Left kidney (tissue), 2 donors: ENCODE data around the gene CDSN. TPM values are rescaled to one million over a fixed set of nuclear protein-coding genes. Genes with fewer than 3 reads are reported as not detected.

Experiments
- DNase-seq: peaks from one replicate; pipeline ENCODE4 v3.0.0-alpha.2; 2013
- polyA plus RNA-seq: library from polyadenylated mRNA; unstranded; fragments of 120-200 nt; gene quantifications from one replicate; pipeline ENCODE4 v1.2.1, GENCODE V29; 2013; ENCODE audit not compliant: insufficient read length

CDSN gene
- polyA plus RNA-seq, 1 donor = not detected

DNA sequence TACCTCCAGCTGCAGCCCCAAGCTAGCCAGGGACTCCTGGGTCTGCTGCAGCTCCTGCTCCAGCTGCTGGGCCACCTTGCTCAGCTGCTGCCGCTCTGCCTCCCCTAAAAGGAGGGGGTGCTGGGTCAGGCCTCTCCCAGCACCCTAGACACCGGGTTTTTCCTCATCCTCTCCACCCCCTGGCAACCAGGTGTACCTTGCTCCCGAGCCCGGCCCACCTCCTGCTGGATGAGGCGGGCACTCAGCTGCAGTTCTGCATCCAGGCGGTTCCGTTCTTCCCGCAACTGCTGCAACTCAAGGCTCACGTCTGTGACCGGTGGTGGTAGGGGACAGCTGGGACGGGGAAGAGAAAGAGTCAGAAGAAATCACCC, 24.7 kb upstream of the CDSN start:
- DNase-seq = no peak

DNA sequence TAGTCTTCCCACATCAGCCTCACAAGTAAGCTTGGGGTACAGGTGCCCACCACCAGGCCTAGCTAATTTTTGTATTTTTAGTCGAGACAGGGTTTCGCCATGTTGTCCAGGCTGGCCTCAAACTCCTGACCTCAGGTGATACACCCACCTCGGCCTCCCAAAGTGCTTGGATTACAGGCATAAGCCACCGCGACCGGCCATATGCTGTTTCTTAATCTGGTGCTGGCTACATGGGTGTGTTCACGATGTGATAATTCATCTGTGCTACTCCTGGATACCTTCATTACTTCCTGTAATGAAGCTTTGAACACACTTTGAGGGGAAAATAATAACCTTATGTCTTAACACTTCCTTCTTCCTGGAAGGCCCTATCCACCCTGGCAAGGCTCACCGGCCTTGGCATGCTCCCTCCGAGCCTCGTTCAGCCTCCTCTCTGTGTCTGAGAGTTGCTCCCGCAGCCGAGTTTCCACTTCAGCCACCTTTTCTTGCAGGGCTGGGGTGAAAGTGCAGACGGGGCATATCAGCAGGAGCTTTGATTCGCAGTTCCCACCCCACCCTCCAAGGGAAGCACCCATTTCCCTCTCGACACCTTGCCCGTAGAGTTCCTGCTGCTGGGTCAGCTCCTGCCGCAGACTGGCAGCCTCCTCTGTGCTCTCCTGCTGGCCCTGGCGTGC, 24.2 kb upstream of the CDSN start:
- no peak for DNase-seq

DNA sequence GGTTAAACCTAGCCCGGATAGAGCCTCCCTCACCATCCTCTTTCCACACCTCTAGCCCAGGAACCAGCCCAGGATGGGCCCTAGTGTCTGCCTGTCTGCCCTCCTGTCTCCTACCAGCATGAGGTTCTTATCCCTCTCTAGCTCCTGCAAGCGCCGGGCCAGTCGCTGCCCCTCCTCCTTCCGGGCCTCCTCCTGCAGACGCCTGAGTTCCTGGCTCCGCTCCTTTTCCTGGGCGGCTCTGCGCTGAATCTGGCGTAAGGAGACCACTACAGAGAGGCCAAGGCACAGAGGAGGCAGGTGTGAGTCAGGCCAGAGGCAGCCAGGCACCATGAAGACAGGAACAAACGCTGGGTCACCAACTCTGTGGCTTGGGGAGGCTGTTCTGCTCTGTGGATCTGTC, 22.9 kb upstream of the CDSN start:
- no peak for DNase-seq

DNA sequence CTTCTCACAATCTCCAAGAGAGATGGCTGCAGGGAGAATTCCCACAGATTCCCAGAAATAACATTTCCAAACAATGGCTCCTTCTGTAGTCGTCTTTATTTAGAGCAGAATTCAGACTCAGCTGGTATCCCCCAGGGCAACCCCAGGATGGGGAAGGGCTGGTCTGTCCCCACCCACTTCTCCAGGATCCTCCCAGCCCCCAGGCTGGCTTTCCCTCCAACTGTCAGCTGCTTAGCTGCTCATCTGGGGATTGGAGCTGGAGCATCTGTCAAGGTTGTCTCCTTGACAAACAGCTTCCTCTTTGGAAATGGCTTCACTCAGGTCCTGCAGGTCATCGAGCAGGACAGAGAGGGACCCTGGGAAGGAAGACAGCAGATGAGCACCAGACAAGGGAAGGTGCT, 22.1 kb upstream of the CDSN start:
- no peak for DNase-seq

DNA sequence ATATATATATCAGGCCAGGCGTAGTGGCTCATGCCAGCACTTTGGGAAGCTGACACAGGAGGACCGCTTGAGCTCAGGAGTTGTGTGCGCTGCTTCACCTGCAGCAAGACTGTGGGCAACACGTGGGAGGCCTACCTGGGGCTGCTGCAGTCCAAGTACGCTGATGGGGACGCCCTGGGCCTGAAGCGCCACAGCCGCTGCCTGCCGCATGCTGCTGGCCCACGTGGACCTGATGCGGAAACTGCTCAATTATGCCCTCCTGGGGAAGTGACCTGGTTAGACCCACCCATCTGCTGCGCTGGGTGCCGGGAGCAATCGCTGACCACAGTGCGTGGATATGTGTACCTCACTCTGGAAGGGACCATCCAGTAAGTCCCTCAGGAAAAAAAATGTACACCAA, 20.4 kb upstream of the CDSN start:
- no peak for DNase-seq

DNA sequence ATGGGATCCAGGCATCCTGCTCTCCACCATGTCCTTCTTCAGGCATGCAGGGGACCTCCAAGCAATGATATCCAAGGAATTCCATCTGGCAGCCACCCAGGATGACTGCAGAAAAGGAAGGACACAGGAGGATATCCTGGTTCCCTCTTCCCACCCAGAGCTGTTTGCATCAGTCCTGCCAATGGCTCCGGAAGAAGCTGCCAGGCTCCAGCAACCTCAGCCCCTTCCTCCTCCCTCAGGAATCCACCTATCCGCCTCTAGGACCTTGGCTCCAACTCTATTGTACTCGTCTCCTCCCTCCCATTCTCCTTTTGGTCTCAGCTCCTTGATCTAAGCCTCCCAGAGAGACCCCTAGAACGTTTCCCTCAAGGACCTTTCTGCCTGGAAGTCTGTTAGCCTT, 19.4 kb upstream of the CDSN start:
- DNase-seq = no peak

DNA sequence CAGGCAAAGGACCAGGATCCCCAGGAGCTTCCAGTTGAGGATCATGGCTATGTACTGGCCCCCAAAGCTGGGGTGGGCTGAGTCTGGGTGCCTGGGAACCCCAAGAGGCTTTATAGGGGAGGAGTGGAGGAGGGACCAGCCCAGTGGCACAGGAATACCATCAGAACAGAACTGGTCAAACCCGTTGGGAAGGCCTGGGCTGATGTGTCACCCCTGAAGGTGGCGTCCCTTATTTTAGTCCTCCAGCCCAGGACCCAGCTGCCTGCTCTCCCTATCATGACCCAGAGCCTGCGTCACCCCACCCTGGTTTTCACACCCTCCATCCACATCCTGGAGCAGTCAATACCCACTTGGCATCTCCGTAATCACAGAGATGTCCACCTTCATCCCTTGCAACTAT, 18.7 kb upstream of the CDSN start, which contains the start of gene PSORS1C2:
Gene PSORS1C2, minus strand, starts transcription at position 85 of the 400 bp plus-strand sequence. Its CDS starts 40 bp downstream, at position 45.
- no peak for DNase-seq

DNA sequence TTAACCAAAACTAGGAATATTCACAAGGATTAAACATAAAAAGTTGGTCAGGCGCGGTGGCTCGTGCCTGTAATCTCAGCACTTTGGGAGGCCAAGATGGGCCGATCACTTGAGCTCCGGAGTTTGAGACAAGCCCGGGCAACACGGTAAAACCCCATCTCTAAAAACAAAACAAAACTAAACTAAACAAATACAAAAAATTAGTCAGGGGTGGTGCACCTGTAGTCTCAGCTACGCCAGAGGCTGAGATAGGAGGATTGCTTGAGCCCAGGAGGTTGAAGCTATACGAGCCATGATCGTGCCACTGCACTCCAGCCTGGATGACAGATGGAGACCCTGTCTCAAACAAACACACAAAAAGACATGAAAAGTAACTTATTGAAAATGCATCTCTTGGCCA, 15.5 kb upstream of the CDSN start:
- no peak for DNase-seq

DNA sequence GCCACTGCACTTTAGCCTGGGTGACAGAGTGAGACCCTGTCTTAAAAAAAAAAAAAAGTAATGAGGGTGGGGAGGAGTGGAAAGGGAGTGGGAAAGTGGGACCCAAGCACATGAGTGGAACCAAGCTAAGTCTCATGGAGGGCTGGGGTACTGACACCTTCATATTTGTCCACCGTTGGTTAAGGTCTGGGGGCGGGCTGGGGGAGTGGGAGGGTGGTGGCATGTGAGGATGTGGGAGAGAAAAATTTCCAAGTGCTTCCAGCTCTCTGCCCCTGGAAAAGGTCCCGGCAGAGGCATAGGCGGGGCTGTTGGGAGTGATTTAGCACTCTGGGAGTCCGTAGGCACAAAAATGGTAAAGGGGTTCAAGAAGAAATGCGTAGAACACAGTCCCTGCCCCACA, 12.6 kb upstream of the CDSN start:
- no peak for DNase-seq

DNA sequence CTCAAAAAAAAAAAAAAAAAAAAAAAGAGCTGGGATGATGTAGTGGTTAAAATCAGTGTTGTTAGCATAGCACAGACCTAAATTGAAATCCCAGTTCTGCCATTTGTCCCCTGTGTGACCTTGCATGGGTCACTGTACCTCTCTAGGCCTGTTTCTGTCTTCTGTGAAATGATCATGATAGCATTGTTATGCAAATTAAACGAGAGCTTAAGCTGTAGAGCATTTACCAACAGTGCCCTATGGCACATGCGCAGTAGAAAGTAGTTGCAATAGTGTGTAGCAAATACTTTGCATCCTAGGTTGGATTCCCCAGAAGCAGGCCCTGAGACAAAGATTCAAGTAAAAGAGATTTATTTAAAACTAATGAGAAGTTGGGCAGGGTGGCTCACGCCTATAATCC, 11.3 kb upstream of the CDSN start:
- no peak for DNase-seq

DNA sequence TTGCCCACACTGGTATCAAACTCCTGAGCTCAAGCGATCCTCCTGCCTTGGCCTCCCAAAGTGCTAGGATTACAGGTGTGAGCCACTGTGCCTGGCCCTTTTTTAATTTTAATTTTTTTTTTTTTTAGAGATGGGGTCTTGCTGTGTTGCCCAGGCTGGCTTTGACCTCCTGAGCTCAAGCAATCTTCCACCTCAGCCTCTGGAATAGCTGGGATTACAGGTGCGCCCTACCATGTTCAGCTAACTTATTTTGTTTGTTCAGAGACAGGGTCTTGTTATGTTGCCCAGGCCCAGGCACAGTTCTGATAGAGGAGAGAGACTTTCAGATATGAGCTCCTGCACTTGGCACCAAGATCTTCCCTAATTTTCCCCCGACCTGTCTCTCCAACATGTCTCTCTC, 10.5 kb upstream of the CDSN start:
- no peak for DNase-seq

DNA sequence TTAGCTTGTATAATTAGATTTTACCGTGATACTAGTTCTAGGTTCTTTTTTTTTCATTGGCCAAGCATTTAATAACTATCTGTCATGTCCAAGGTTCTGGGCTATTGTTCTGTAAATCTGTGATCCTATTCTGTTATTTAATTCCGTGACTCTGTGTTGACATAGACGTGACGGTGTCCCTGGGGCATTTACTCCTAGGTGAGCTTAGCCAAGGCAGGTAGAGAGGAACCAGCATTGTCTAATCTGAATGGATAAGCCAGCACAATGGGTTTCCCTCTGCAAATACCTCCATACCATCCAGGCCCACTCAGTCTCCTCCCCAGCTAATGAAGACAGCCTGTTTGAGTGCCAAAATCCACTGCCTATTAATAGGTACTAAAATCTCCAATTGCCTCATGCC, 8.9 kb upstream of the CDSN start:
- no peak for DNase-seq

DNA sequence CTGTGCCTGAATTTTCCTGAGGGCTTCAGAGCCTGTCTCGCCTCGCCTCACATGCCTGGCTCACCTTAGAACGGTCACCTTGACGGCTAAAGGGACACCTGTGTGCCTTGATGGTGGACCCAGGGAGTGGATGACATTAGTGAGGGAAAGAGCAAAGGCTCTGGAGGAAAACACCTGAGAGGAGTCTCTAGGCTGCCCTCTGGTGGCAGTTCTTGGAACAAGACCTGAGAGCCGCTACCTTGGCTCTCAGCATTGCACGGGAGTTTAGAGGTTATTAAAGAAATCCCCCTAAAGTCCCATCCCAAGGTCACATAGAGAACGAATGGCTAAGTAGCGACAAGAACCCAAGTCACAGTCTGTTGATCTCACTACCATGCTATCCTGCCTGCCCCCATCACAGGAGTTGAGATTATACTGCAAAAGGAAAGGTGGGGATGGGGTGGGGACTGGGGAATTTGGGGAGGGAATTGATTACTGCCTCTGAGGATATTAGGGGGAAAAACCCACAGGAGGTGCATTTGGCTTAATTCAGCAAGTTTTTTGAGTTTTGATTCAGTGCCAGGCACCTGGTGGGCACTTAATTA, 7.9 kb upstream of the CDSN start:
- DNase-seq = peak; percentile 52

DNA sequence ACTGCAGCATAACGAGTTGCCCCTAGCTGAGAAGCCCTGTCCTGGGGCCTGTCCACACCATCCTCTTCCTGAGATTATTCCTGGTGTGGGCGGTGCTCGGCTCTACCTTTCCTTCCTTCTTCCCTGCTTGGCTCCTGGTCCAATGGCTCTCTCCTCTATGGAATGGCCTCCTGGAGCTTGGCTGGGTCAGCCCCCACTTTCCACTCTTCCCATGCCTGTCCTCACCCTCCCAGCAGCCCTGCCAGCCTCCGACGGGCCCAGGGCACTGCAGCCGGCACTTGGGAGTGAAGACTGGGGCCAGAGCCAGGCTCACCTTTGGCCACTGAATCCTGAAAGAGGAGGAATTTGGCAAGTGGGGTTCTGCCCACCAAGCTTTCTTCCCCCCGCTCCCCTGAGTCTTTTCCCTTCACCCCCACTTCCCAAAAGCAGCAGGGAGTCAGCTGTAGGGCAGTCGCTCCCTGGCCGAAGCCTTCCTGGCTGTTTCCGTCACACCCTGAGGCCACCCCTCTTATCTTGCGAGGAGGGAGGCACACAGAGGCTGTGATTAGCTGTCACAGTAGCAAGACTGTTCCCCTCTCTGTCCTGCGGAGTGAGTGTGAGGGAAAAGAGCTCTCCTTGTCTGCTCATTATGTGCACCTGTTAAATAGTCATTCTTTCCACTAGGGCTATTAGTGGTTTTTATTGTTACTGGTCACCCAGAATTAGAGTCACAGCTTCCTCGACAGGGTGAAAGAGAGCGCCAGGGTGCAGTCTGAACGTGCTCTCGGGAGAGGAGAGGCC, 6.3 kb upstream of the CDSN start:
- no peak for DNase-seq

DNA sequence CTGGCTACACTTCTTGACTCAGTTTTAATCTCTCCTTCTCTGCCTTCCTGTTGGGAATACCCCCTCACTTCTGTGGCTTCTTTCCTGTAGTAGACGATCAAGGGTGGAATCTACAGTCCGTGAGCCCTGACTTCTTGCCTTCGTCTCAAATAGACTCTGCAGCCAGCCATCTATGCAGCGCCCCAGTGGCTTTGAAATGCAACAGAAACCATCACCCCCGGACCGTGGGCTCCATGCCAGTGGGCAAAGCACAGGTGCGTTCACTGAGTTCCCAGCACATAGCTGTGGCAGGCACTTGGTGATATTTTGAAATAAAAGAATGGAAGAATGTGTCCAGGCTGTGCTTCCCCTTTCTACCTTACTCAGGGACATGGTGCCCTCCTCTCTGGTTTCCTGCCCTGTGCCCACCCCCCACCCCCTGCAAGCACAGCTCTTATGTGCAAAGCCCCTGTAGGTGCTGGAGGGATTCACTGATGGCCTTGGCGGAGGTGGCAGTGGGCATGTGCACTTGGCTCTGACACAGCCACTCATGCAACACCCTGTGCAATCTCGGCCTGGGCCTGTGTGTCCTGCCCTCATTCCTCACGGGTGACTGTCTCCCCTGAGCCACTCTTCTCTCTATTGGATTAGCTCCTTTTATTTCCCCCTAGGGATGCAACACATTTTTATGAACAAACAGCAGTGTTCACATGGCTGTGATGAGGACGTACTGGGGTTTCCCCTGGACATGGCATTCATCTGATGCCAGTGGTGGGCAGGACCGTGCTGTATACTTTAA, 5.5 kb upstream of the CDSN start:
- DNase-seq = no peak

DNA sequence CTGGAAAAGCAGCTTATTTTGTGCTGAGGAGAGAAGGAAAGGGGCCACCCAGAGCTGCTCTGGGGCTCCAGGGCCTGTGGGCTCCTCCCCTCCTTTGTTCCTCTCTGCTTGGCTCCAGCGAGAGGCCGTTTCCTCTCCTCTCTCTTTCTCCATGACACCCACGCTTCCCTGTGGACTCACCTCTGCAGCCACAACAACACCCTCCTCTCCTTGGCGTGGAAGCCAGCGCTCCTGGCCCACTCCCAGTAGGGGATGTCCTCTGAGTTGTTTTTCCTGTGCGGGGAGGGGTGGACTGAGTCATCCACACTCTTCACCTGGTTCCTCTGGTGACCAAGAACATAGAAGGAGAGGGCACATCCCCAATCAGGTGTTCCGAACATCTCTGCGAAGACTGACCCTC, 4.9 kb upstream of the CDSN start:
- no peak for DNase-seq

DNA sequence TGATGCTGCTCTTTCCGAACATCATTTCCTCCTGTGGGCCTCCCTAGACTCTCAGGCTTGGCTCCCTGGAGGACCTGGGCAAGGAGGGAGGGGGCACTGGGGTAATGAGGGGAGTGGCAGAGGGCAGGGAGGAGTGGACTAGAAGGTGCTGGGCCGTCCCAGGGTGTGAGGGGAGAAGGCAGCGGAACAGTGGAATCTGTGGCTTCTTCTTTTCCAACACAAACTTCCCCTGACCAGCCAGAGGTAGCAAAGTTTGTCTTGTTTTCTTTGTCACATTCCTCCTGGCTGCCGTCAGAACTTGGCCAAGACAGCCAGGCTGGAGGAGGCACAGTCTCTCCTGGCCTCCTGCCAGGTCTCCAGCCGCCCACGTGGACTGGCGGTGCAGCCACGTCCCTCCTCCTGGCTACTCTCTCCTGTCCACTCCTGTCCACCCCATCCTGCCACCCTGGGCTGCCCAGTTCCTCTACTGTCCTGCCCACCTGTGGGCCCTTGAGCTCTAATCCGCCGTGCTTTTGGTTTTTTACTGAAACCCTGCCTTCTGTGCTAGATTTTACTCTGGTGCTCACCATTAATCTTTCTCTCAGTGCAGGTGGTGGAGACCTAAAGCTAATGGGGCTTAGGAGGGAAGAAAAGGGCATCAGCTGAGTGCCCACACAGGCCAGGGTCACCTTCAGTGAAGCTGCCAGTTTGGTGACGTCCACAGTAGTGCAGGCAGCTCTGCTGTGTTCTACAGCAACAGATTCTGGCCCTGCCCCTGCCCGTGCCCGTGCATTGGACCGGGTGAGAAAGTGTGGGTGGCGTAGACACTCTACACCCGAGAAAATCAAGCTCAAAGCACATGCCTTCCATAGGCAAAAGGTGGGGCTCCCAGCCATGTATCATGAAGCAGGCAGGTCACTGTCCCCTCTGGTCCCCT, 2.8 kb upstream of the CDSN start:
- peak; percentile 71 for DNase-seq

DNA sequence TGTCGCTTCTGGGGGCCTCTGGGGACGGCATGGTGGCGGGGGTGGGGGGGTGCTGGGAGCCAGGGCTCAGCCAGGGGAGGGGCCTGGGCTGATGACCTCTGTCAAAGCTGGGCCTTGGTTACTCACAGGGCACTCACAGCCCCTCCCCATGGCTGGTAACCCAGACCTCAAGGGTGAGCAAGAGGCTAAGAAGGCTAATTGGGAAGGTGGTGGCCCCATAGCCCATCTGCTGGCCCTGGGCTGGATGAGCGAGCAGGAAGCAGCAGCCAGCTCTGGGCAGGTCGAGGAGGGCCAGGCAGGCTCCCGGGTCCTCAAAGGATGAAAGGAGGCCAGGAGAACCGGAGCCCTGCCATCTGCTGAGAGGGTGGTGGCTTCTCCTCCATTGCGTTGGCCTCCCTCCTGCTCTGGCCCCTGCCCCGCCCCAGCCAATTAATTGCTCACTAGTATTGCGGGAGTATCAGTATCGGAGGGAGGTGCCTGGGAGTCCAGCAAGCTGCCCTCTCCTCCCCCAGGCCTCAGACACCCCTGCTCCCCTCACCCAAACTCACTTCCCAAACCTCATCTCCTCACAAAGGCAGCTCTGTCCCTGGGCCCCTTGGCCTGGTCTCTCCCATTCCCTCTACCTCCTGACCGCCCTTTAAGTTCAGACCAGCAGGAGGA, 1.0 kb upstream of the CDSN start:
- no peak for DNase-seq

DNA sequence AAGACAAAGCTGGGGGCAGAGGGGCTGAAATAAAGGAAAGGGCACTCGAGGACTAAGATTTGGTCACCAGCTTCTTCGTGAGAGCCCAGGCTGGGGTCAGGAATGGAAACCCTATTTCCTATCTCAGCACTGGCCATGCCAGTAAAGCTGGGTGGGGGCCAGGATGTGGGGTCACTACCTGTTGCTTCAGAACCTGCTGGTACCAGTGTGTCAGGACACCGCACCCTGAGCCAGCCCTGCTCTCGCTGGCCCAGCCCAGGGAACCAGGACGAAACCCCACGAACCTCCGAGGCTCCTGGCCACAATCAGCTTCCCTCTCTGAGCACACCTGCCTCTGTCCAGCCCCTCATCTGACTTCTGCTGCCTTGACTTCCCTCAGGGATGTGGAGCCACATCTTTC, 2.1 kb downstream of the CDSN start:
- no peak for DNase-seq

DNA sequence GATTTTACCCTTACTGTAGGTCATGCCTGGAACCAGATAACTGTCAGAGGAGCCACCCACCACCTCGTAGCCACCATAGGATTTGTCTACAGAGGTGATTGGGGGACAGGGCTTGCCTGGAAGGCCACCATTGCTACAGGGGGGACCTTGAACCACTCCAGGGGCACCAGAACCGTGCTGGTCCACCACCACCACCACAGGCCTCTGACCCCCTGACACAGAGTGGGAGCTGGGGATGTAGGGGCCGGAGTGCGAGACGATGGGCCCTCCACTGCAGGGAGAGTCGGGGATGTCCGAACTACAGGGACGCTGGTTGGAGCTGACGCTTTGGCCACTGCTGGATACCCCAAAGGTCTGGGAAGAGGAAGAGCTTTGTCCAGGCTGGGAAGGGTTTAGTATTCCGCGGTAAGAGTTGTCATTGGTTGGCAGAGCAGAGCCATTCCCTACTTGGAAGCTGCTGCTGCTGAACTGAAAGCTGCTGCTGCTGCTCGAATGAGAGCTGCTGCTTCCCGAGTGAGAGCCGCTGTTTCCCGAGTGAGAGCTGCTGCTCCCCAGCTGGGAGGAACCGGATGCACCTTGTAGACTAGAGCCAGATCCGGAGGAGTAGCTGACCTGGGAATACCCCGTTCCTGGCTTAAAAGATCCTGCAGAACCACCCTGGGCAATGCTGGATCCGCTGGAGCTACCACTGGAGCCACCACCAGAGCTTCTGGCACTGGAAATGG, 3.4 kb downstream of the CDSN start:
- DNase-seq = no peak
